ENCODE results near the gene SRGAP3.

SRGAP3 gene

DNA sequence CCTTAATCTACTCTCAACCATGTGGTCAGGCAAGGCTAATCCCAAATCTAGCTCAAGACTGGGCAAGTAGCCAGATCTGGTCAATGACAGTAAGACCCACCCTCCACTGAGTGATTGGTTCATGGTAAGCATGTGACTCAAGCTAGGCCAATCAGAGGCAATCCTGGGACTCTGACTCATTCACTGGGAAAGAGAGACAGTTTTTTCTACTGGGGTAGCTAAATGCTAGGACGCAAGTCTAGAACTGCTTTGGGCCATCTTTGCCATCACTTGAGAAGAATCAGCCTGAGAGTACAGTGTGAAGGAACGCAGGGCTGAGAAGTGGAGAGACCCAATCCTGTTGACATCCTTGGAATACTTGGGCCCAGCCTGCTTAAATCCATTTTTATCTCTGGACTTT is 276.8 kb downstream of the SRGAP3 start:
- Histone ChIP-seq H3K4me3 (ENCODE audit: low read depth, low read length) (no peak overlapping the region), H3K9me3 (ENCODE audit: control insufficient read depth, insufficient read depth, low read length) (no peaks in the 10 kb centered on the region), H3K9ac (ENCODE audit: low read depth, low read length) (no peak overlapping the region), H3K27me3 (ENCODE audit: control insufficient read depth, insufficient read depth, low read length) (peaks cover 7% of the 10 kb centered on the region), H3K4me1 (ENCODE audit: control insufficient read depth, insufficient read depth, low read length) (no peaks in the 10 kb centered on the region), H3K36me3 (ENCODE audit: control insufficient read depth, insufficient read depth, low read length) (no peaks in the 10 kb centered on the region)

GRCh38 chr3:8970971-8971589 is 278.4 kb downstream of the SRGAP3 start:
- Histone ChIP-seq H3K9ac (ENCODE audit: low read depth, low read length) (no peak overlapping the region), H3K4me3 (ENCODE audit: low read depth, low read length) (no peak overlapping the region), H3K36me3 (ENCODE audit: control insufficient read depth, insufficient read depth, low read length) (no peaks in the 10 kb centered on the region), H3K9me3 (ENCODE audit: control insufficient read depth, insufficient read depth, low read length) (no peaks in the 10 kb centered on the region), H3K4me1 (ENCODE audit: control insufficient read depth, insufficient read depth, low read length) (no peaks in the 10 kb centered on the region), H3K27me3 (ENCODE audit: control insufficient read depth, insufficient read depth, low read length) (peaks cover 7% of the 10 kb centered on the region)

DNA sequence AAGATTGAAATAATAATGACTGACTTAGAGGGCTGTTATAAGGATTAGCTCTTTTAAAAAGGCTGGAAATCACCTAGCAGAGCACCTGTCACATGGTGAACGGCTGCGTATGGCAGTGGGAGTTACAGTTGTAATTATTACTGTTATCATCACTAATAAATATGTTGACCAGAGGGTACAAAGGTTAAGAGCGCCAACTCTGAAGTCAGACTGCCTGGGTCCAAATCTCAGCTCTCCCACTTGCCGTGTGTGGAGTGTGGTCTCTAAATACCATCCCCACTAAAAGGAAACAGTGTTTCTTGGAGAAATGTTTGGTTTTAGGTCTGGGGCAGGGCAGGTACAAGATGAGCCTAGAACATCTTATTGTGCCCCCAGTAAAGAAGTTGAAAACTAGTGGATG is 280.2 kb downstream of the SRGAP3 start:
- H3K9ac ChIP-seq (ENCODE audit: low read depth, low read length) = no peak overlapping the region
- no peaks in the 10 kb centered on the region for H3K9me3 ChIP-seq (ENCODE audit: control insufficient read depth, insufficient read depth, low read length)
- no peak overlapping the region for H3K4me3 ChIP-seq (ENCODE audit: low read depth, low read length)
- peaks cover 7% of the 10 kb centered on the region for H3K27me3 ChIP-seq (ENCODE audit: control insufficient read depth, insufficient read depth, low read length)
- no peaks in the 10 kb centered on the region for H3K36me3 ChIP-seq (ENCODE audit: control insufficient read depth, insufficient read depth, low read length)
- H3K4me1 ChIP-seq (ENCODE audit: control insufficient read depth, insufficient read depth, low read length) = peaks cover 5% of the 10 kb centered on the region

DNA sequence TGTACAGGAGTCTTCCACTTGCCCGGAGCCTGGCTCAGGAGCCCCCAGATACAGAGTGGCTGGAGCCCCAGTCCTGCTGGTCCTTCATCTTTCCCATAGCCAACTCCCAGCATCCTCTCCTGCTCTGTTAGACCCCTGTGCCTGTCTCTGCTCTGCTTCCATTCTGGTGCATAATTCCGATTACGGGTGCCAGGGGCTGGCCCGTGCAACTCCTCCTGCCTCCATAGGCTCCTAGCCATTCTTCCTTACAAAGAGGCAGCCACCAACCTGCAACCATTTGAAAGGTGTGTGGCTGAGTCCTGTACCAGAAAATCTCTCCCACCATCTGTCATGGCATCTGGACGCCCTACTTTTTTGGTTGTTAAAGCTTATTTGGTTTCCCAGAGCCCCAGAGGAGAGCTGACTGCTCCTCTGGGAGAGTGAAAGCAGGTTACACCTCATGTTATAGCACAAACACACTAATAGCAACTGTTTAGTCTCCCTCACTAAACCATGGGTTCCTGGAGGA is 281.0 kb downstream of the SRGAP3 start:
- no peak overlapping the region for H3K9ac ChIP-seq (ENCODE audit: low read depth, low read length)
- peaks cover 8% of the 10 kb centered on the region for H3K4me1 ChIP-seq (ENCODE audit: control insufficient read depth, insufficient read depth, low read length)
- no peaks in the 10 kb centered on the region for H3K36me3 ChIP-seq (ENCODE audit: control insufficient read depth, insufficient read depth, low read length)
- H3K4me3 ChIP-seq (ENCODE audit: low read depth, low read length) = no peak overlapping the region
- H3K27me3 ChIP-seq (ENCODE audit: control insufficient read depth, insufficient read depth, low read length) = peaks cover 7% of the 10 kb centered on the region
- H3K9me3 ChIP-seq (ENCODE audit: control insufficient read depth, insufficient read depth, low read length) = no peaks in the 10 kb centered on the region

DNA sequence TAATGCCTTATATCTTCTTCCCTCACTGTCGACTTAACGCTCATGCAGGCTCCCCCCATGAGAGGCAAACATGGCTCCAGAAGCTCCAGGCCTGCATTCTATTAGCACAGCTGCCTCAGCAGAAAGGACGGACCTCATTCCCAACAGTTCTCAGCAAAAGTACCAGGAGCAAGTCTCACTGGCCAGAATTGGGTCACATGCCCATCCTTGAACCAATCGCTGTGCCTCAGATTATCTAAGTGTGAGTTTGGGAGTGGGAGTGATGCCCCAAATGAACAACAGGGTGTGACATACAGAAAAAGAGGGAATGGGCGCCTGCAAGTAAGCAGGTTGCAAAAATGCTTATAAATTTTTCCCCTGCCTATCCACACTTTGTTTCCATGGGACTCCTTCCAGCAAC is 281.9 kb downstream of the SRGAP3 start:
- Histone ChIP-seq H3K4me1 (ENCODE audit: control insufficient read depth, insufficient read depth, low read length) (peaks cover 8% of the 10 kb centered on the region), H3K9me3 (ENCODE audit: control insufficient read depth, insufficient read depth, low read length) (no peaks in the 10 kb centered on the region), H3K9ac (ENCODE audit: low read depth, low read length) (no peak overlapping the region), H3K4me3 (ENCODE audit: low read depth, low read length) (no peak overlapping the region), H3K36me3 (ENCODE audit: control insufficient read depth, insufficient read depth, low read length) (no peaks in the 10 kb centered on the region), H3K27me3 (ENCODE audit: control insufficient read depth, insufficient read depth, low read length) (peaks cover 7% of the 10 kb centered on the region)

- Histone ChIP-seq H3K9me3 (ENCODE audit: control insufficient read depth, insufficient read depth, low read length) (no peaks in the 10 kb centered on the region), H3K4me3 (ENCODE audit: low read depth, low read length) (no peak overlapping the region), H3K9ac (ENCODE audit: low read depth, low read length) (no peak overlapping the region), H3K27me3 (ENCODE audit: control insufficient read depth, insufficient read depth, low read length) (peaks cover 7% of the 10 kb centered on the region), H3K4me1 (ENCODE audit: control insufficient read depth, insufficient read depth, low read length) (peaks cover 11% of the 10 kb centered on the region), H3K36me3 (ENCODE audit: control insufficient read depth, insufficient read depth, low read length) (no peaks in the 10 kb centered on the region)
Observed at GRCh38 chr3:8966820-8967348, 282.6 kb downstream of the SRGAP3 start.

- Histone ChIP-seq H3K4me3 (ENCODE audit: low read depth, low read length) (no peak overlapping the region), H3K9ac (ENCODE audit: low read depth, low read length) (no peak overlapping the region), H3K36me3 (ENCODE audit: control insufficient read depth, insufficient read depth, low read length) (no peaks in the 10 kb centered on the region), H3K9me3 (ENCODE audit: control insufficient read depth, insufficient read depth, low read length) (no peaks in the 10 kb centered on the region), H3K27me3 (ENCODE audit: control insufficient read depth, insufficient read depth, low read length) (peaks cover 3% of the 10 kb centered on the region), H3K4me1 (ENCODE audit: control insufficient read depth, insufficient read depth, low read length) (peaks cover 11% of the 10 kb centered on the region)
Observed at GRCh38 chr3:8966150-8966819, 283.2 kb downstream of the SRGAP3 start.

GRCh38 chr3:8964436-8965370 is 284.7 kb downstream of the SRGAP3 start:
- peaks cover 2% of the 10 kb centered on the region for H3K27me3 ChIP-seq (ENCODE audit: control insufficient read depth, insufficient read depth, low read length)
- peaks cover 11% of the 10 kb centered on the region for H3K4me1 ChIP-seq (ENCODE audit: control insufficient read depth, insufficient read depth, low read length)
- no peak overlapping the region for H3K4me3 ChIP-seq (ENCODE audit: low read depth, low read length)
- no peaks in the 10 kb centered on the region for H3K36me3 ChIP-seq (ENCODE audit: control insufficient read depth, insufficient read depth, low read length)
- H3K9ac ChIP-seq (ENCODE audit: low read depth, low read length) = no peak overlapping the region
- no peaks in the 10 kb centered on the region for H3K9me3 ChIP-seq (ENCODE audit: control insufficient read depth, insufficient read depth, low read length)

DNA sequence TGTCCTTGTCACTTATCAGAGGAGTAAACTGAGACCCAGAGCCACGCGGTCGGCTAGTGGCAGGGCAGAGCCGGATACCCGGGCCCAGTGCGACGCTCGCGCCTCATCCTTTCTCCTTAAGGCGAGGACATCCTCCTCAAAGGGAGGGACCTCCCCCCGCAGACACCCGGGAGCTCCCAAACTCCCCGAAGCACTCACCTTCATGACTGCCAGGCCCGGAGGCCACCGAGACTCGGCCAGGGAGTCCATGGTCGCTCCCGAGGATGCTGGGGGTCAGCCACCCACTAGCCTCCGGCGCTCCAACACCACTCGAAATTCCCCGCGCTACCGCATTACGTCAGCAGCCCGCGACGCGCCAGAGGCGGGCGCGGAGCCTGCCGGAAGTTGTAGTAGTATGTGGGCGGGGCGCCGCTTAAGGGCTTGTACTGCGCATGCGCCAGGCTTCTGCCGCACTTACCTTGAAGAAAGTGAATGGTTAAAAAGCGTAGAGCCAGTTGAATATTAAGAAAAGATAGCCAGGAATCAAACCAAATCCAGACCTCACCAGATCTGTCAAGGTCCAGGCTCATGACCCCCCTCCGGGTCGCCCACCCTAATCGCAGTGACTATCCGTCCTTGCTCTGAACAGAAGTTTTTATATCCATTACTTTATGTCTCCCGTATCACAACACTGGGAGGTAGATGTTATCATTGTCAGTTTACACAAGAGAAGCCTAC is 286.2 kb downstream of the SRGAP3 start, which contains the start of gene RAD18:
RAD18 (minus strand) TSS at position 336 of the 717 bp plus-strand sequence; CDS start at position 249, 87 bp downstream.
- Histone ChIP-seq H3K4me1 (ENCODE audit: control insufficient read depth, insufficient read depth, low read length) (peaks cover 11% of the 10 kb centered on the region), H3K36me3 (ENCODE audit: control insufficient read depth, insufficient read depth, low read length) (no peaks in the 10 kb centered on the region), H3K27me3 (ENCODE audit: control insufficient read depth, insufficient read depth, low read length) (no peaks in the 10 kb centered on the region), H3K9me3 (ENCODE audit: control insufficient read depth, insufficient read depth, low read length) (no peaks in the 10 kb centered on the region), H3K9ac (ENCODE audit: low read depth, low read length) (peak within 1 kb of the TSS; percentile 12), H3K4me3 (ENCODE audit: low read depth, low read length) (peak within 1 kb of the TSS; percentile 66)

- Histone ChIP-seq H3K9me3 (ENCODE audit: control insufficient read depth, insufficient read depth, low read length) (no peaks in the 10 kb centered on the region), H3K4me1 (ENCODE audit: control insufficient read depth, insufficient read depth, low read length) (peaks cover 11% of the 10 kb centered on the region), H3K27me3 (ENCODE audit: control insufficient read depth, insufficient read depth, low read length) (no peaks in the 10 kb centered on the region), H3K9ac (ENCODE audit: low read depth, low read length) (peak overlapping the region; percentile 12), H3K36me3 (ENCODE audit: control insufficient read depth, insufficient read depth, low read length) (no peaks in the 10 kb centered on the region), H3K4me3 (ENCODE audit: low read depth, low read length) (peak overlapping the region; percentile 66)
Observed at GRCh38 chr3:8962226-8962861, 287.1 kb downstream of the SRGAP3 start.
